Stimulated activated effector memory CD8-positive, alpha-beta T cell treated with anti-CD3 and anti-CD28 coated beads, Interleukin-12 subunit alpha, Interleukin-12 subunit beta, amount 100 ng/mL, for 72 hours (primary cell): Measurements from ENCODE around the gene HEATR1.

Experiments used
- ATAC-seq: fragments of 150-1000 bp; cut with Tn5 transposase; 2 replicates; pipeline ENCODE4 v1.10.0; 2021
- DNase-seq, 2 donors: peaks; one replicate each; pipeline ENCODE4 v3.0.0; 2021 to 2022; ENCODE audit warnings: low spot score in 2 of 2
- H3K27ac Mint-ChIP-seq: one replicate; pipeline ENCODE4 v1.8.0; 2022; ENCODE audit warnings: mild to moderate bottlenecking, mixed read lengths
- H3K36me3 Mint-ChIP-seq: one replicate; pipeline ENCODE4 v1.8.0; 2022; ENCODE audit warnings: mild to moderate bottlenecking, mixed read lengths
- H3K4me1 Mint-ChIP-seq: one replicate; pipeline ENCODE4 v1.8.0; 2022; ENCODE audit warnings: mixed read lengths
- H3K4me3 Mint-ChIP-seq: one replicate; pipeline ENCODE4 v1.8.0; 2022; ENCODE audit warnings: mild to moderate bottlenecking, mixed read lengths
- H3K9me3 Mint-ChIP-seq: one replicate; pipeline ENCODE4 v1.8.0; 2022; ENCODE audit warnings: mixed read lengths

HEATR1 gene

DNA sequence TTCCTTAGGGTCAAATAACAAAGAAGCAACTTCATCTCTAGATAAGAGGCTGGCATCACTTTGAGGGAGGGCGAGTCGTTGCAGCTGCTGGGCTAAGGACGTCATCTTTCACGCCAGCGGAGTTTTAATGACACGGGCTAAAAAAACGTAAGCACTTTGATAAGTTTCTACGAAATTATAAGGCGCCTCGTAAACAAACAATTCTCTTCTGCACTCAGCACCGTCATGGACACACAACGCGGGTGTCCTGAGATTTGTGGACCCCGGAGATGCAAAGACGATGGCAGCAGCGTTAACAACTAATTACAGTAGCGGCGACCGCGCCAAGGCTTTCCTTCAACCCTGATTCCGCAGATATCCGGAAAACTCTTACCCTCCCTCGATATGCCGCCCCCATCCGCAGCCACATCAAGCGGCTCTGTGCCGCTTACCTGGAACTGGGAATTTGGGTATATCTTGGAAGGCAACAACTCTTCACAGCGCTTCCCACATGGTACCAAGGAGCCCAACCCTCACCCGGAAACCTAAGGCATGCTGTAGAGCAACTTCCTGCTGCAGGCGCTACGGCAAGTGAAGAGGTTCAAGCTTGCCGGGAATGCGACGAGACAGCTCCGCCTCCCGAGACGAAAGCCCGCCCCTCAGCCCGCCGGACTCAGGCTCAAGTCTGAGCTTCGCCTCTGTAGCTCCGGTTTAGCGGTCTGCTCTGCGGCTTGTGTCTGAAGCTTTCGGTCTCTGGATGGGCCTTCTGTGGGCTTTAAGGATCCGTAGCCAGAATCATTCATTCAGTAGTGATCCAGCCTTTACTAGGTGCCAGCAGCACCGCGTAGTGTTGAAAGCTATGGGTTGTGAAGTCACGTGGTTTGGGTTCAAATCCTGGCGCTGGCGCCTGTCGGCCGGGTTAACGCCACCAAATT, at the start of gene HEATR1:
HEATR1 (minus strand) TSS at position 526 of the 914 bp plus-strand sequence; CDS start at position 105, 421 bp downstream.
- Mint-ChIP-seq H3K9me3 (no peaks in the 10 kb centered on the region), H3K4me3 (peak within 1 kb of the TSS; percentile 80), H3K4me1 (peaks cover 14% of the 10 kb centered on the region), H3K27ac (peak within 1 kb of the TSS; percentile 71), H3K36me3 (peaks cover 51% of the 10 kb centered on the region)
- peak; percentile 73 to 95 for DNase-seq
- peak; percentile 94 for ATAC-seq

DNA sequence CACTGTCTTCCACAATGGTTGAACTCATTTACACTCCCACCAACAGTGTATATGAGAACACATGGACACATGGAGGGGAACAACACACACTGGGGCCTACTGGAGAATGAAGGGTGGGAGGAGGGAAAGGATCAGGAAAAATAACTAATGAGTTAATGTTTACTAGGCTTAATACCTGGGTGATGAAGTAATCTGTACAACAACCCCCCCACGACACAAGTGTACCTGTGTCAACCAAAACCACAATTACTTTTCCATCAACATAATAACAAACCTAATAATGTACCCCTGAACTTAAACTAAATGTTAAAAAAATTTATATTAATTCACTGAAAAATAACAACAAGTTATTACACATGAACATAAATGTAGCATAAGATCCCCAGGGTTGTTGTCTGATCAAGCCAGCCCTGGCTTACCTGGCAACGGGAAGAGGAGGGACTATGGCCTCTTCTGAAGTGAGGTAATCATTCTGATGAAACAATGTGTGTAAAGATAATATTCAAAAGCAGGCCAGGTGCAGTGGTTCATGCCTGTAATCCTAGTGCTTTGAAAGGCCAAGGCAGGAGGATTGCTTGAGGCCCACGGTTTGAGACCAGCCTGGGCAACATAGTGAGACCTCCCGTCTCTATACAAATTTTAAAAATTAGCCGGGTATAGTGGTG, 40.8 kb upstream of the HEATR1 start:
- H3K4me1 Mint-ChIP-seq = no peaks in the 10 kb centered on the region
- H3K27ac Mint-ChIP-seq = no peak overlapping the region
- DNase-seq = no peak
- H3K9me3 Mint-ChIP-seq = no peaks in the 10 kb centered on the region
- no peak overlapping the region for H3K4me3 Mint-ChIP-seq
- ATAC-seq = no peak
- H3K36me3 Mint-ChIP-seq = no peaks in the 10 kb centered on the region

DNA sequence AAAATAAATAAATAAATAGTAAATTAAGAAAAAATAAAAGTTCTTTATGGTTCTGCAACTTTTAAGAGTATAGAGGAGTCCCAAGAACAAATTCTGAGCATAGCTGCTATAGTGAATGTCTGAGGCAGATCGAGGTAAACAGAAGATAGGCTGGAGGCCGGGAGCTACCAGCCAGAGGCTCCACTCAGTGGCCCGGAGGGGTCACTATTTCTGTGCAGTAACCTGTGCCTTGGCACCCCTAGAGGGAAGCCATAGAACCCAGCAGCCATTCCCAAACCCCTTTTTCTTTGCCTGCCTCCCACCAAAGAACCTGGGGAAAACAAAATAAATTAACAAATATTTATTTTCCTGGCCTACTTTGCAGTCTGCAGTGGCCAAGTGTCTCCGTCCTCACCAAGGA, 38.4 kb upstream of the HEATR1 start:
- Mint-ChIP-seq H3K9me3 (no peaks in the 10 kb centered on the region), H3K27ac (no peak overlapping the region), H3K36me3 (no peaks in the 10 kb centered on the region), H3K4me1 (no peaks in the 10 kb centered on the region), H3K4me3 (no peak overlapping the region)
- no peak for DNase-seq
- no peak for ATAC-seq

DNA sequence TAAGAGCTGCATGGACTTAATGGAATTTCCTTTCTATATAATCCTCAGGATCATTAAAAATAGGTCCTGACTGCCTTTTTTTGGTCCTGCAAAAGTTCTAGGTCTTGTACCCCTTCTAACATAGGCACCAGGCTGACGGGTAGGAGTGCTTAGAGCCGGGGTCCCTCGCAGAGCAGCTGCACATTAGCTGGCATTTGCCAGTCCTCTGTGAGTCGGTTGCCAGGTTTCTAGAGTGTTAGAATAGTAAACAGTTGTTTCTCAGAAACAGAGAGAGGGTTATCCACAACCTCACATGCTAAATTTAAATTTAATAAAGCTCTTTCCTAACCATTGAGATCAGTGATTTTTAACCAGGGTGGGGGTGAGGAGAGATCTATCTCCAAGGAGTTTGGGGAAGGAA, 35.4 kb upstream of the HEATR1 start:
- DNase-seq (no peak), ATAC-seq (no peak)
- Mint-ChIP-seq H3K9me3 (no peaks in the 10 kb centered on the region), H3K27ac (no peak overlapping the region), H3K36me3 (no peaks in the 10 kb centered on the region), H3K4me1 (no peaks in the 10 kb centered on the region), H3K4me3 (no peak overlapping the region)

DNA sequence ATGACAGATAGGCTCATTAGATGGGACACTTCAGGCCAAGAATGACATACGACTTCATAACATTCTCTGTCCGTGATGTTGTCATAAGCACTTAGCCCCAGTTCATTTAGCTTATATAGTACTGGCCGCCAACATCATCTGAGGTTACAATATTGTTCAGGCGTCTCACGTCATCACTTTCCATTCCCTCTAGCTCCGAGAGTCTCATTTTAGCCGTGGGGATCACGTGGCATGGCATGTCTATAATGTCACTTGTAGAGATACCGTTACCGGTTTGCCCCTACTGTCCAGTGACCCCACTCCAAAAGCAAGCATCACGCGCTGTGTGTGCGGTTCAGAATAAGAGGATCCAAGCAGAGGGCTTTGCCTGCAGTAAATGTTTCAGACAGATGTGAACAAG, 34.6 kb upstream of the HEATR1 start:
- no peak for ATAC-seq
- H3K4me3 Mint-ChIP-seq = no peak overlapping the region
- no peaks in the 10 kb centered on the region for H3K36me3 Mint-ChIP-seq
- no peak for DNase-seq
- H3K4me1 Mint-ChIP-seq = no peaks in the 10 kb centered on the region
- H3K9me3 Mint-ChIP-seq = no peaks in the 10 kb centered on the region
- H3K27ac Mint-ChIP-seq = no peak overlapping the region

DNA sequence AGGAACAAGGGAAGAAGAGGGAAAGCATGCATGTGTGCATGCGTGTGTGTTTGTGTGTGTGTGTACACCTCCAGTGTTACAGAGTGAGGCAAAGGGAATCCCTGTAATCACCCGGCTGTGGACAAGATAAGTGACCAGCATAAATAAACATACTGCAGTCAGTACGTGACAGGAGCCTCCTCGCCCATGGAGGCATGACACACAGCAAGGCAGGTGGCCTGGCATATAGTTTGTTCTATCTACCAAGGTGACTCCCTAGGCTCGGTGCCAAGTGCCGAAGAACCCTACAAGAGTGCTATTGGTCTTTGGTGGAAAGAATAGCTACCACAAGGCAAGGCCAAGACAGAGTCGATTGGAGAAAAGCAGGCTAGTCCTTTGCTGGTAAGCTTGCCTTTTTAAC, 31.7 kb upstream of the HEATR1 start:
- ATAC-seq (no peak), DNase-seq (no peak)
- Mint-ChIP-seq H3K36me3 (no peaks in the 10 kb centered on the region), H3K27ac (no peak overlapping the region), H3K4me3 (no peak overlapping the region), H3K4me1 (peaks cover 5% of the 10 kb centered on the region), H3K9me3 (peaks cover 3% of the 10 kb centered on the region)

DNA sequence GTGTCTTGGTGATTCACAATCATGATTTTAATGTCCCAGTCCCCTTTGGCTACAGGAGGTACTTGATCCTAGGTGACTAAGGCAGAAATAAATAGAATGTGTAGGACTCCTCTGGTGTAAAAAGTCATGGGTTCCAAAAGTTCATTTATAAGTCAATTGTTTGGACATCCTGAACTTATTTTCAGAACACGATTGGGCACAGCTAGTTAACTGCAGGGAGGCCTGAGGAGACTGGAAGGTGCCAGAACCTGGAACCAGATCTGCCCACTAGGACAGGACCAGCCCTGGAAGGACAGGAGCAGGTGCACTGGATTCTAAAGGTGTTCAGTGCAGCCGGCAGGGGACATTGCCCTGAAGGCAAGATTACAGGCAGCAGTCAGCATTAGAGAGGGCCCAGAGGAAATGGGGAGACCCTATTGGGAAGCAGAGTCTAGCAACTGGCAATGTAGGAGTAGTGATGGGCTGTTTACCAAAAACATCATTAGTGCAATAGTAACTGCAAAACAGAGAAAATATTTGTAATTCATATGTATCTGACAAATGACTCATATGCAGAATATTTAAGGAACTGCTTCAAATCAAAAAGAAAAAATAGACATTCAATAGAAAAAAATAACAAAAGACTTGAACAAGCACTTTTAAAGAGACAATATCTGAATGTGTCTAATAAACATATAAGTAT, 23.6 kb upstream of the HEATR1 start:
- H3K9me3 Mint-ChIP-seq = peaks cover under 1% of the 10 kb centered on the region

GRCh38 chr1:236623371-236624166, 19.3 kb upstream of the HEATR1 start:
- Mint-ChIP-seq H3K4me1 (no peaks in the 10 kb centered on the region), H3K36me3 (no peaks in the 10 kb centered on the region), H3K4me3 (no peak overlapping the region), H3K27ac (no peak overlapping the region), H3K9me3 (peaks cover 7% of the 10 kb centered on the region)
- DNase-seq = no peak
- ATAC-seq = no peak

More for the DNA sequence above, 23.6 kb upstream of the HEATR1 start:
- Mint-ChIP-seq H3K36me3 (no peaks in the 10 kb centered on the region), H3K4me3 (no peak overlapping the region), H3K27ac (no peak overlapping the region), H3K4me1 (peaks cover 1% of the 10 kb centered on the region)
- peak in 1 of 2 donors; percentile 29 for DNase-seq
- ATAC-seq = no peak

DNA sequence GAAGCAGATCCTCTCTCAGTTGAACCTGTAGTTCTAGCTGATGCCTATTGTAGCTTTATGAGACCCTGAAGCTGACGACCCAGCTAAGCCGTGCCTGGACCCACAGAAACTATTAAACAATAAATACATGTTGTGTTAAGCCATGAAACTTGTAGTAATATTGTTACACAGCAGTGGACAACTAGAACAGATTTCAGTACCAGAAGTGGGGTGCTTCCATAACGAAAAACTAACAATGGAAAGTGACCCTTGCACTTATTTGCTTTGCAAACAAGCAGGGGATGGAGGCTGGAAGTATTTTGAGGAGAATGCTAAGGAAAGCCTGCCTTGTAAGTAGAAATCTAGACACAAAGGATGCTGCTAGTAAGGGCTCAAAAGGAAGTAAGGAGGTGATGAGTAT, 18.1 kb upstream of the HEATR1 start:
- no peaks in the 10 kb centered on the region for H3K36me3 Mint-ChIP-seq
- no peak overlapping the region for H3K27ac Mint-ChIP-seq
- ATAC-seq (no peak), DNase-seq (no peak)
- no peak overlapping the region for H3K4me3 Mint-ChIP-seq
- no peaks in the 10 kb centered on the region for H3K4me1 Mint-ChIP-seq
- H3K9me3 Mint-ChIP-seq = peaks cover 7% of the 10 kb centered on the region

DNA sequence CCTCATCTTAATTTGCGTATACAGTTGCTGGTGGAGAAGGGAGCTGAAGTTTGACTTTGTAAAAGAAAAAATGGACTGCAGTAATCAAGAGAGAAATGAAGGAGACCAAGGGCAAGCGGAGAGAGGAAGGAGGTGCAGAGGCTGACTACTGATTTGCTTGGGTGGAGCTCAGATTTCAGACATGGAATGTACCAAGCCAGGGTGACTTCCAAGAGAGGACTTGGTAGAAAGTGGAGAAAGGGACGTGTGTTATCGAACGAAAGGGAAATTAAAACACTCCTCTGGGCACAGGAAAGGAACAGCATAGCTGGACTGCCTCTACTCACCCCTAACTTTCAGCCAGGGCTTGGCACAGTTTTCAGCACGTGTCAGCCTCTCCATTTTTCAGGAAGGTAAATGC, 15.1 kb upstream of the HEATR1 start:
- DNase-seq (no peak), ATAC-seq (no peak)
- Mint-ChIP-seq H3K4me1 (no peaks in the 10 kb centered on the region), H3K27ac (no peak overlapping the region), H3K4me3 (no peak overlapping the region), H3K36me3 (no peaks in the 10 kb centered on the region), H3K9me3 (peaks cover 7% of the 10 kb centered on the region)

- Mint-ChIP-seq H3K4me3 (no peak overlapping the region), H3K4me1 (no peaks in the 10 kb centered on the region), H3K36me3 (no peaks in the 10 kb centered on the region)
Observed at GRCh38 chr1:236618507-236618906, 14.2 kb upstream of the HEATR1 start.

GRCh38 chr1:236615399-236616148, 11.3 kb upstream of the HEATR1 start:
- no peaks in the 10 kb centered on the region for H3K9me3 Mint-ChIP-seq
- no peak overlapping the region for H3K4me3 Mint-ChIP-seq
- no peak overlapping the region for H3K27ac Mint-ChIP-seq
- H3K4me1 Mint-ChIP-seq = no peaks in the 10 kb centered on the region
- DNase-seq (no peak), ATAC-seq (no peak)
- no peaks in the 10 kb centered on the region for H3K36me3 Mint-ChIP-seq

More at GRCh38 chr1:236618507-236618906, 14.2 kb upstream of the HEATR1 start:
- Mint-ChIP-seq H3K27ac (no peak overlapping the region), H3K9me3 (peaks cover 7% of the 10 kb centered on the region)
- no peak for DNase-seq
- ATAC-seq = no peak

GRCh38 chr1:236612349-236612748, 8.0 kb upstream of the HEATR1 start:
- Mint-ChIP-seq H3K9me3 (no peaks in the 10 kb centered on the region), H3K27ac (no peak overlapping the region), H3K36me3 (no peaks in the 10 kb centered on the region), H3K4me3 (no peak overlapping the region), H3K4me1 (no peaks in the 10 kb centered on the region)
- DNase-seq = no peak
- ATAC-seq = no peak

- no peak for ATAC-seq
- peaks cover 5% of the 10 kb centered on the region for H3K36me3 Mint-ChIP-seq
- H3K4me1 Mint-ChIP-seq = no peaks in the 10 kb centered on the region
- H3K4me3 Mint-ChIP-seq = no peak overlapping the region
- no peak for DNase-seq
- H3K27ac Mint-ChIP-seq = no peak overlapping the region
- H3K9me3 Mint-ChIP-seq = no peaks in the 10 kb centered on the region
Observed at GRCh38 chr1:236608930-236609726, 4.8 kb upstream of the HEATR1 start.
